HUDEP-2 (cell line): ENCODE data around the gene SEC24A.
A peak's percentile ranks its signal among the peaks of the same experiment; 100 is the strongest.
"Not testable (repeated sequence)": the region's sequence is repeated elsewhere in the genome, so short reads cannot be mapped to it uniquely, and the experiment has no call there.

ENCODE experiments used
- DNase-seq, 76 experiments: peaks; one replicate each; lab custom pipeline; 2025; ENCODE audit not compliant: unreplicated experiment in 76 of 76; lab: John Stamatoyannopoulos, UW

Gene SEC24A

DNA sequence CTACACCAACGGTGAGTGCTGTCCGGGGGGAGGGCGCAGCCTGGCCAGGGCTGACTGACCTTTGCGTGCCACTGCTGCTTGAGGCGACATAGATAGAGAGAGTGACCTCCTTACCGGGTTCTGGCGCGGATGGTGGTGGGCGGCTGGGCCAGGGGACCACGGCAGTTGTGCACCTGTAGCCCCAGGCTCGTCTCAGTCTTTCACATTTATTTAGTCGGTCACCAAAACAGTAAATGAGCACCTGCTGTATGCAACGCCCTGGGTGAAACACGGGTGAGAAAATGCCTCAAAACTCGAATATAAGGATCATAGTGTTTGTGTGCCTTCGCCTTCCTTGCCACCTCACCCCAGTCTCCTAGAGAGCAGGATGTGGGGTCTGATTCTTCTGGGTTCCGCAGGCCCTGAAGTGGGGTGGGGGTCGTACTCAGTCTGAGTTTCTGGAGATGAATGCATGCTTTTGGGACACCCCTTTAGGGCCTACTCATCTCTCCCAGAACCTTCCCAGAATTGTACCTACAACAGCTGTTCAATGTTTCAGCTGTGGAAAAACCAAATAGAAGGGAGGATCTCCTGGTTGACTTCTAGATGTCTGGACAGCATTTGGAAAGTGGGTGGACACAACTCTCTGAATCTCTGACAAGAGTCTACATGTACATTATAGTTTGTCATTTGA lies 714 bp downstream of the SEC24A start:
- no peak for DNase-seq

DNA sequence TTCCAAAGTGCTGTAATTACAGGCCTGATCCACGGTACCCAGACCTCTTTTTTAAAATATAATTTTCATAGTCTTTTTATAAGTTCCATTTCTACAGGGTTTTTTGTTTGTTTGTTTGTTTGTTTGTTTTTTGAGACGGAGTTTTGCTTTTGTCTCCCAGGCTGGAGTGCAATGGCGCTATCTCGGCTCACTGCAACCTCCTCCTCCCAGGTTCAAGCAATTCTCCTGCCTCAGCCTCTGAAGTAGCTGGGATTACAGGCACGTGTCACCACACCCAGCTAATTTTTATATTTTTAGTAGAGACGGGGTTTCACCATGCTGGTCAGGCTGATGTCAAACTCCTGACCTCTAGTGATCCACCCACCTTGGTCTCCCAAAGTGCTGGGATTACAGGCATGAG lies 2.1 kb downstream of the SEC24A start:
- DNase-seq, result not testable (repeated sequence)

DNA sequence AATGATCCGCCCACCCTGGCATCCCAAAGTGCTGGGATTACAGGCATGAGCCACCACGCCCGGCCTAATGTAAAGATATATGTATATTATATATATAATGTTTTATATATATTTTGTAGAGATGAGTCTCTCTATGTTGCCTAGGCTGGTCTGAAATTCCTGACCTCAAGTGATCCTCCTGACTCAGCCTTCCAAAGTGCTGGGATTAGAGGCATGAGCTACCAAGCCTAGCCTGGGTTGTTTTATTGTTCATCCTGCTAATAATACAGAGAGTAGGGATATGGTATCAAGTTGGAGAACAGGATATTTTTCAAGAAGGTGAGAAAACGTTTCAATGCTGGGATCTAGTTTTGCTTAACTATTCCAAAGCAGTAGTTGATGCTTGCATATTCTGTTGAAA lies 2.9 kb downstream of the SEC24A start:
- DNase-seq, result no peak

DNA sequence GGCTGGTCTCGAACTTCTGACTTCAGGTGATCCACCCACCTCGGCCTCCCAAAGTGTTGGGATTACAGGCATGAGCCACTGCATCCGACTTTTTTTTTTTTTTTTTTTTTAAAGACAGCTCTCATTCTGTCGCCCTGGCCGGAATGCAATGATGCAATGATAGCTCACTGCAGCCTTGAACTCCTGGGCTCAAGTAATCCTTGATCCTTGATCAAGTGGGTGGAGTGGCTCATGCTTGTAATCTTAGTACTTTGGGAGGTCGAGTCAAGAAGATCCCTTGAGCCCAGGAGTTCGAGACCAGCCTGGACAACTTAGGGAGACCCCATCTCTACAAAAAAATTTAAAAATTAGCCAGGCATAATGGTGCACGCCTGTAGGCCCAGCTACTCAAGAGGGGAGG lies 8.1 kb downstream of the SEC24A start:
- DNase-seq, result no peak

DNA sequence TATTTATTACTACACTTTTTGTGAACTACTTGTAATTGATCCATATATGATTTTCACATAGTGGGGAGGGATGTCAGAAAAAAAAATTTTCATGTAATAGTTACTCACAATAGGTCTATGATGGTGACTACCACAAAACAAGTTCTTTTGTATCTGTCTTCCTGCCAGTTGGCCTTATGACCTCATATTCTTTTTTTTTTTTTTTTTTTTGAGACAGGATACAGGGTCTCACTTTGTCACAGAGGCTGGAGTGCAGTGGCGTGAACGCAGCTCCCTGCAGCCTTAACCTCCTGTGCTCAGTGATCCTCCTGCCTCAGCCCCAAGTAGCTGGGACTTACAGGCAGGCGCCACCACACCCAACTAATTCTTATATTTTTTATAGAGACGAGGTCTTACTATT lies 10.9 kb downstream of the SEC24A start:
- no peak for DNase-seq

DNA sequence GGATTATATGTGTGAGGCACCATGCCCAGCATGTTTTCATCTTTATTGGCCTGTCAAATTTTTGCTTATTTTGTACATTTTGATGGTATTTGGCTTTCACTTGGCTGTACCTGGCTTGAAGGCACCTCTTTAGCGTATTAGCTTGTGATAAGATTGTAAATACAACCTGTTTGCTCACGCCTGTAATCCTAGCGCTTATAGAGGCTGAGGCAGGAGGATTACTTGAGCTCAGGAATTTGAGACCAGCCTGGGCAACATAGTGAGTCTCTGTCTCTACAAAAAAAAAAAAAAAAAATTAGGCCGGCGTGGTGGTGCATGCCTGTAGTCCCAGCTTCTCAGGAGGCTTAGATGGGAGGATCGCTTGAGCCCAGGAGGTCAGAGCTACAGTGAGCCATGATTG lies 11.3 kb downstream of the SEC24A start:
- no peak for DNase-seq

DNA sequence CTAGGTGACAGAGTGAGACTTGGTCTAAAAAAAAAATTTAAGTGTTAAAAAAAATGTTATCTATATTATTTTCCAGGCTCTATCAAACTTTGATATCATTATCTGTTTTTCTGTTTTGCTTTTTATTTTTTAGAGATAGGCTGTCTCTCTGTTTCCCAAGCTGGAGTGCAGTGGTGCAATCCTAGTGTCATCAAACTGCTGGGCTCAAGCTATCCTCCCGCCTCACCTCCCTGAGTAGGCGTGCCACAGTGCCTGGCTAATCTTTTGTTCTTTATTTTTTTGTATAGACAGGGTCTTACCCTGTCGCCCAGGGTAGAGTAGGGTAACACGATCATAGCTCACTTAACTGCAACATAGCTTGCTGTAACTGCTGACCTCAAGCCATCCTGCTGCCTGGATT lies 14.4 kb downstream of the SEC24A start:
- DNase-seq, result no peak

DNA sequence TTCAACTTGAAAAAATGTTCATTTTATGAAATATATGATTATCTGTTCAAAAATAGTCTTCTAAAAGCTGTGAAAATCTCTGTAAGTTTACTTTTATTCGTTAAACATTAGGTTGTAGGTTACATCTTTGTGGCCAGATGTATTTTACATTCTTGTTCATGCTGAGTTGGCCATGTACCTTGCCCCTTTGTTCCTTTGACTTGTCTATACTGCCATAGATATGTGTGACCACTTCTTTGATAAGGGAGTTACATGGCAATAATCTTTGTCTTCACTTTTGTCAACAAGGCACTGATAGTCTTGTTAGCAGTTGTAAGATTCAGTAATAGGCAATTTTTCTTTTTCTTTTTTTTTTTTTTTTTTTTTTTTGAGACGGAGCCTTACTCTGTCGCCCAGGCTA lies 15.9 kb downstream of the SEC24A start:
- no peak for DNase-seq

DNA sequence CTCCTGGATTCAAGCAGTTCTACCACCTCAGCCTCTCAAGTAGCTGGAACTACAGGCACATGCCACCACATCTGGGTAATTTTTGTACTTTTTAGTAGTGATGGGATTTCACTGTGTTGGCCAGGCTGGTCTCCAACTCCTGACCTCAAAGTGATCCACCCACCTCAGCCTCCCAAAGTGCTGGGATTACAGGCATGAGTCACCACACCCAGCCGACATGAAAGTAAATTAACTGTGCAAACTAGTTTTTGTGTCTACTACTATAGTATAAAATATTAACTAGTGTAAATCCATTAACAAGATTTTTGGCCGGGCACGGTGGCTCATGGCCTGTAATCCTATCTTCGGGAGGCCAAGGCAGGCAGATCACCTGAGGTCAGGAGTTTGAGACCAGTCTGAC lies 25.0 kb downstream of the SEC24A start:
- DNase-seq, result not testable (repeated sequence)

DNA sequence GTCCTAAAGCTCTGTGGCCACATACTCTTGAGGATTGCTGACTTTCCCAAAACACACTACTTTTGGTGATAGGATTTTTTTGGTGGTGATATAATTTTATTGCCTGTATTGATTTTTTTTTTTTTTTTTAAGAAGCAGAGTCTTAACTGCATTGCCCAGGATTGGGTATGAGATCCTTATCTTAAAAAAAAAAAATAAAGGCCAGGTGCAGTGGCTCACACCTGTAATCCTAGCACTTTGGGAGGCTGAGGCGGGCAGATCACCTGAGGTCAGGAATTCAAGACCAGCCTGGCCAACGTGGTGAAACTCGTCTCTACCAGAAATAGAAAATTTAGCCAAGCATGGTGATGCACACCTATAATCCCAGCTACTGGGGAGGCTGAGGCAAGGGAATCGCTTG lies 28.8 kb downstream of the SEC24A start:
- DNase-seq, result not testable (repeated sequence)

DNA sequence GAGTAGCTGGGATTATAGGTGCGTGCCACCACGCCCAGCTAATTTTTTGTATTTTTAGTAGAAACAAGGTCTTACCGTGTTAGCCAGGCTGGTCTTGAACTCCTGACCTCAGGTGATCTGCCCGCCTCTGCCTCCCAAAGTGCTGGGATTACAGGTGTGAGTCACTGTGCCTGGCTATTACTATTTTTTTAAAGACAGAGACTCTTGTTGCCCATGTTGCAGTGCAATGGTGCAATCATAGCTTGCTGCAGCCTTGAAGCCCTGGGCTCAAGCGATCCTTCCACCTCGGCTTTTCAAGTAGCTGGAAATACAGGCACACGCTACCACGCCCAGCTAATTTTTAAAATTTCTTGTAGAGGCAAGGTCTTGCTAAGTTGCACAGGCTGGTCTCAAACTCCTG lies 41.6 kb downstream of the SEC24A start:
- not testable (repeated sequence) for DNase-seq

DNA sequence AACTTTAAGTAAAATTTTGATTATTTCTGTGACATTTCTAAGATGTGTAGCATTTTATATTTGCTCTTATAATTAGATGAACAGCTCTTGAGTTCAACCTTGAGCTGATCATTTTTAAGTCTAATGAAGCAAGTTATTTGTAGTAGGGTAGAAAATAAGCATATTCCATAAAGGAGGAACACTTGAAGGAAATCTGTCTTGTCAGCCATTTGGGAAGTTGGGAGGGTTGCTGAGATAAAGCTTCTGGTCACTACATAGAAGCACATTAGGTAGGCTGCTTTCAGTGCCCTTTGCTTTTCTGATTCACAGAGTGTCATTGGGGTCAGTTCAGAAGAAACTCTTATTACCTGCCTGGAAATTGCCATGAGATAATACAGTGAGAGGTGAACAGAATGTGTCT lies 44.1 kb downstream of the SEC24A start:
- DNase-seq, result no peak

DNA sequence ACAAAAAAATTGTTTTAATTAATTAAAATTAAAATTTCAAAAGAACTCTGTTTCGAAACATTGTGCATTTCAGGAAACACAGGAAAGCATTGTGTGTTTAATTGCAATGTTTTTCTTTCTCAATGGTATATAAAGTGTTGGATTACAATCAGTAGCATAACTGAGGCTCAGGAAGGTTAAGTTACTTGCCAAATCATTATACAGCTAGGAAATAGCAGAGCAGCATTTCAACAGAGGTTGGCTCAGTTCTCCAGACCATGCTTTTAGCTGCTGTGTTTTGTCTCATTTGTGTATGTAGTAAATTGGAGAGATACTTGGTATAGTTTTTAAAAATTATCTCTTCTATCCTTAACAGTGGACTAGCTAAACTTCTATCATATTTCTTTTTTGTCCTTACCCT lies 59.7 kb downstream of the SEC24A start:
- no peak for DNase-seq

DNA sequence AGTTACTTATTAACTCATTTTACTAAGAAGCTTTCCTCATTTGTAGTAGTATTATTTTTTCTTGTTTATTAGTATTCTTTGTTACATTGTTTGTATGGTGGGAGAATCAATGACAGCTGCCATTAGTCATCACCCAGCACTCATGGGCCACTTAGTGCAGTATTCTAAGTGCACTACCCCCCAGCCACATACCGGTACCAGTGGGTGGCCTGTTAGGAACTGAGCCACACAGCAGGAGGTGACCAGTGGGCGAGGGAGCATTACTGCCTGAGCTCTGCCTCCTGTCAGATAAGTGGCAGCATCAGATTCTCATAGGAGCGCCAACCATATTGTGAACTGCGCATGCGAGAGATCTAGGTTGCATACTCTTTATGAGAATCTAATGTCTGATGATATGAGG lies 65.5 kb downstream of the SEC24A start:
- peak in 20 of 76 experiments; percentile 2 to 90 (median 40) for DNase-seq

DNA sequence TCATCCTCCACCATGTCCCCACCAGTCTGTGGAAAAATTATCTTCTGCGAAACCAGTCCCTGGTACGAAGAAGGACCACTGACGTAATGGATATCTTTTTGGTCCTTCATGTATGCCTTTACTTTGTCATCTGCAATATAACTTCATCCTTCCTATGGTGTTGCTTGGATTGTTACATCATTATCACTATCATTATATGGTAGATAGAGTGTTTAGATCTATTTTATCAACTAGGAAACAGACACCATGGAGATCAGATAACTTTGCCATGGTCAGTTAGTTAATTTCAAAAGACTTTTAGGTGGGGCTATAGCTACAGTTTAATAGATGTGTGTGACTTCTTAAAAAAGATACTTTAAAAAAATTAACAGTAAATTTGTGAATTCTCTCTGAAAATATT lies 66.0 kb downstream of the SEC24A start:
- peak in 5 of 76 experiments; percentile 16 to 67 (median 20) for DNase-seq

DNA sequence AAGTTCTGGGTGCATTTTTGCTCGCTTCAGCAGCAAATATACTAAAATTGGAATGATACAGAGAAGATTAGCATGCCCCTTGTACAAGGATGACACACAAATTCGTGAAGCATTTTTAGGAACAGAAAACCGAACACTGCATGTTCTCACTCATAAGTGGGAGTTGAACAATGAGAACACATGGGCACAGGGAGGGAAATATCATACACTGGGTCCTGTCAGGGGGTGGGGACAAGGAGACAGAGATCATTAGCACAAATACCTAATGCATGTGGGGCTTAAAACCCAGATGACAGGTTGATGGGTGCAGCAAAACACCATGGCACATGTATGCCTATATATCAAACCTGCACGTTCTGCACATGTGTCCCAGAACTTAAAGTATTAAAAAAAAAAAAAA lies 66.9 kb downstream of the SEC24A start:
- DNase-seq, result peak in 3 of 76 experiments; percentile 4 to 25 (median 9)

DNA sequence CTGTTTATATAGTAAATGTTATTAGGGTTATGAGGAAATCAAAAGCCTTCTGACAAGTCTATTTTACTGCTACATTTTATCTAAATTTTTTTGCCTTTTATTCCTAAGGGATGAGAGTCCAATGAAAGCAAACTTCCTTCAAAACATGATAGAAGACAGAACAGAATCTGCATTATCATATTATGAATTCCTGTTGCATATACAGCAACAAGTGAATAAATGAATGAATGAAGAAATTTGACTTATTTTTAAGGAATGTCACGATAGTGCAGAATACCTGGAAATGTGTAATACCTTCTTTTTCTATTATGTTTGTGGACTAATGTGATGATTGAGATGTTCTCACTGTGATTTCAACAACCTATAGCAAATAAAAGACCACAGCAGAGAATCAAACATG lies 76.3 kb downstream of the SEC24A start:
- DNase-seq, result no peak

DNA sequence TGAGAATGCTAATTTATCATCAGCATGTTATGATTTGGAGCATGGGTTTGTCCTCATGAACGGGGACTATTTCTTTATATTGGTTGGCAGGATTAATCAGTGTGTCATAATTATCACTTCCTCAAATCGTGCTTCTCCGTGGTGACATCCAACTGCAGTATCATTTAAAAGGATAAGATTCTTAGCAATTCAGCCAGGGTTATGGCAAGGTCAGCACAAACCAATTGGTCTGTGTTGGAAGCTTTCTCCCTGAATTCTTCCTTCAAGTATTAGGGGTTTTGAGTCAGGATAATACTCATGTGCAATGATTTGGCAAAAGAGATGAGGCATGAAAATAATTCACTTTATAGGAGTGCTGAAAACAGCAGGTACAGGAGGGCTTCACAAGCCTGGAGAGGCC lies 84.2 kb downstream of the SEC24A start:
- no peak for DNase-seq

DNA sequence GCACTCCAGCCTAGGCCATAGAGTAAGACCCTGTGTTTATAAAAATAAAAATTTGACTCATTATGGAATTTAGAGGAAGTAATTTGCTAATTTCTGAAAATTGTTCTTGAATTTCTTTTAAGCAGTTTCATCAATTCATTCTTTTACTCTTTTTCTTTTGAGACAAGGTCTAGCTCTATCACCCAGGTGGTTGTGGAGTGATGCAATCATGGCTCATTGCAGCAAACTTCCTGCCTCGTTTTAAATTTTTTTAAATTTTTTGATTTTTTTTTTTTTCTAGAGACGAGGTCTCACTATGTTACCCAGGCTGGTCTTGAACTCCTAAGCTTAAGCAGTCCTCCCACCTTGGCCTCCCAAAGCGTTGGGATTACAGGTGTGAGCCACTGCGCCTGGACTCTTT lies 86.7 kb downstream of the SEC24A start:
- DNase-seq, result no peak

DNA sequence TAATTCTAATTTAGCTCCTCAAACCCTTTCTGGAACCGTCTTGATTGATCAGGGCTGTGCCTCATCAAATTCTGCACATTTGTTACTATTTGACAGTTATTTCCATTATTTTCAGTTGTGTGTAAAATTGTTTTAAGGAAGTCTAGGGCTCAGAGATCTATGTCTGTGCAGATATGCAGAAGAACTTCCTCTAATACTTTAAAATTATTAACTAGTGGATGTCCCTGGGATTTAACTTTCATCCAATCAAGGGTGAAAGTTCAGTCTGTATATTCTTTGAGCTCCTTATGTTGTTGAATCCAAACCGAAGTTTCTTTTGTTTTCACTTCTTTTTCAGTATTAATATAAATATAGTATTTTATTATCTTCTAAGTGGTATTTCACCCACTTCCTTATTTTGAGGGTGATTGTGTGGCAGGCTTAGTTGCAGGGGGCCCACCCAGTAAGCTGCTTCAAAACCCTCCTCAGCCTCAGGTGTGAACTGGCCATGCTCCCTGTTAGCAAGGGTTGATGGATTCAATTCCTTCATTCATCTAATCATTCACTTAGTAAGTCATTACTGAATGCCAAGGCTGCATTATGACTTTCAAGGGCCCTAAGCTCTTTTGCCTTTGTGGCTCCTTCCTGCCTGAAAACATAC lies 87.7 kb downstream of the SEC24A start:
- no peak for DNase-seq

DNA sequence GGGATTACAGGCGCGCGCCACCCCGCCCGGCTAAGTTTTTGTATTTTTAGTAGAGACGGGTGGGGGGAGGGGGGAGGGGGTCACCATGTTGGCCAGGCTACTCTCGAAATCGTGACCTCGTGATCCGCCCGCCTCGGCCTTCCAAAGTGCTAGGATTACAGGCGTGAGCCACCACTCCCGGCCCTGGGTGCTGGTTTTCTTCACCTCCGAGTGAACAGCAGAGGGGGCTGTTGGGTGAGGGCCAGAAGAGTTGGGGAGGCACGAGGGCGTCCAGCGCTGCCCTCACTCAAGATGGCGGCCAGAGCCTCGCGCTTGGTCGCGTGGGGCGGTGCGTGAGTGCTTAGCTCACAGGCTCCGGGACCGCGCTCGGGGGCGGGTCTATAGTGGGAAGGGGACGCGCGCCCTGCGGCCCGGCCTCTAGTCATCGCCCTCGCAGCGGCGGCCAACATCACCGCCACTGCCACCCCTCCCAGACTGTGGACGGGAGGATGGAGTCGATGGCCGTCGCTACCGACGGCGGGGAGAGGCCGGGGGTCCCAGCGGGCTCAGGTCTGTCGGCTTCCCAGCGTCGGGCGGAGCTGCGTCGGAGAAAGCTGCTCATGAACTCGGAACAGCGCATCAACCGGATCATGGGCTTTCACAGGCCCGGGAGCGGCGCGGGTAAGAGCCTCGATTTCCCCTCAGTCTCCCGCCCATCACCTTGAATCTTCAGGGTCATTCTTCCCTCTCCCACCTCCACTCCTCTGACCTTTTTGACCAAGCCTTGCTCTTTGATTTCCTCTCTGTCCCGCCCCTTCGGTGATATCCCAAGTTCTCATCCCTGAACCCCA lies 89.8 kb downstream of the SEC24A start, which contains the start of gene CAMLG:
CAMLG (plus strand) TSS at position 416 of the 830 bp plus-strand sequence; CDS start at position 489, 73 bp downstream.
- DNase-seq, result peak in 75 of 76 experiments; percentile 30 to 97 (median 93)
